GM21786 (cell line): ENCODE measurements around the gene BPIFB2.
"Not testable (repeated sequence)": the region's sequence is repeated elsewhere in the genome, so short reads cannot be mapped to it uniquely, and the experiment has no call there.

Source experiments
- ATAC-seq: cut with Tn5 transposase; IDR thresholded peaks from one replicate; pipeline ENCODE4 v1.9.1; 2021; ENCODE audit not compliant: unreplicated experiment

The BPIFB2 gene, protein sequence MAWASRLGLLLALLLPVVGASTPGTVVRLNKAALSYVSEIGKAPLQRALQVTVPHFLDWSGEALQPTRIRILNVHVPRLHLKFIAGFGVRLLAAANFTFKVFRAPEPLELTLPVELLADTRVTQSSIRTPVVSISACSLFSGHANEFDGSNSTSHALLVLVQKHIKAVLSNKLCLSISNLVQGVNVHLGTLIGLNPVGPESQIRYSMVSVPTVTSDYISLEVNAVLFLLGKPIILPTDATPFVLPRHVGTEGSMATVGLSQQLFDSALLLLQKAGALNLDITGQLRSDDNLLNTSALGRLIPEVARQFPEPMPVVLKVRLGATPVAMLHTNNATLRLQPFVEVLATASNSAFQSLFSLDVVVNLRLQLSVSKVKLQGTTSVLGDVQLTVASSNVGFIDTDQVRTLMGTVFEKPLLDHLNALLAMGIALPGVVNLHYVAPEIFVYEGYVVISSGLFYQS

DNA sequence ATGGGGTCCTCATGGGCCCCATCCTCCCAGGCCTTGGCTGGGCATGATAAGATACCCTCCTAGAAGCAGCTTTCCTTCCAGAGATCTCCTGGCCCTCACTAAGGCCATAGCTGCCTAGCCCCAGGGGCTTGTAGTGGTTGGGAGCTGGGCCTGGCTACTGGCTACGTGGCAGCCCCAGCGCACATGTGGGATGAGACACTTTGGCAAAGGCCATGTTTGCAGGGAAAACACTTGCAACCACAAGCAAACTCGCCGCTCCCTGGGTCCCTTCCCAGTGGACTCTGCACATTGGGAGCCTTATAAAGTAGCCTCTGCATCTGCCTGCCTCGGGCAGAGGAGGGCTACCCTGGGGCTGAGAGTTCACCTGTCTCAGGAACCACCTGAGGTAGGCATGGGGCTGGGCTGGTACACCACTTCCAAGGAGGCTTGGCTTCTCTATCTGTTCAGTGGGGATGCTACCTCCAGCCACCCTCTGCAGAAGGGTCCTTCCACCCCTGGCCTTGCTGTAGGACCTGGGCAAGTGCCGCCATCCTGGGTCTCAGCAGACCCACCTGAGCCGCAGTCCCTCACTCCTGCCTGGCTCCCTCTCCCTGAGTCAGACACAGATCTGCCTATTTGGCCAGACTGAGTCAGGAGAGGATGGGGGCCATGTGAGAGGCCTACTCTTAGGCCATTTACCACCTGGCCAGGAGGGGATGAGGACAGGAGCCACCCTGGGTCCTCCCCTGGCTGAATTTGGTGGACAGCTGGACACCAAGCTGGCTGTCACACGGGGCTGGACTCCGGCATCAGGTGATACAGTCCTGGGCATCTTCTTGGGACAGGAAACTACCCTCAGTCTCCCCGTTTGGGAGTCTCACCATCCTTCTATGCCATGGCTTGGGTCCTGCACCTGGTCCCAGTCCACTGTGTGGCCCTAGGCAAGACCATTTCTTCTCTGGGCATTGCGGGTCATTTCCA lies at the start of gene BPIFB2:
TSS of gene BPIFB2 (plus strand) at position 329 of the 960 bp plus-strand sequence. CDS start 871 bp downstream, outside the sequence.
- no peak for ATAC-seq

DNA sequence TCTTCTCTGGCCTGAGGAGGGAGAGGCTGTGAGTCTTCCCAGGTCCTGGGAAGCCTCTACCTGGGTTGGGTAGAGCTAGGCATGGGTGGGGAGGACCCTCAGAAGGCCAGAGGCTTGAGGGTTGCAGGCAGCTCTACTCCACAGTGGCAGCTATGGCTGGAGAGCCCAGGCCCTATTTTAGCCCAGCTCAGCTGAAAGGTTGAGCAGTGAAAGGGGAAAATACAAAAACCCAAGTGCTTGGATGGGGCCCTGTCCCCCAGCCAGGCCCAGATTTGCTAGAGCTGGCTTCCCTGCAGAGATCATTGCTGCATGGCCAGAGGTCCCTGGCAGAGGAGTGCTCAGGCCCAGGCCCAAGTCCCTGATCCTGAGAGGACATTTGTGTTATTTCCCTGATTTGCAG lies 48.9 kb upstream of the BPIFB2 start:
- ATAC-seq, result no peak

DNA sequence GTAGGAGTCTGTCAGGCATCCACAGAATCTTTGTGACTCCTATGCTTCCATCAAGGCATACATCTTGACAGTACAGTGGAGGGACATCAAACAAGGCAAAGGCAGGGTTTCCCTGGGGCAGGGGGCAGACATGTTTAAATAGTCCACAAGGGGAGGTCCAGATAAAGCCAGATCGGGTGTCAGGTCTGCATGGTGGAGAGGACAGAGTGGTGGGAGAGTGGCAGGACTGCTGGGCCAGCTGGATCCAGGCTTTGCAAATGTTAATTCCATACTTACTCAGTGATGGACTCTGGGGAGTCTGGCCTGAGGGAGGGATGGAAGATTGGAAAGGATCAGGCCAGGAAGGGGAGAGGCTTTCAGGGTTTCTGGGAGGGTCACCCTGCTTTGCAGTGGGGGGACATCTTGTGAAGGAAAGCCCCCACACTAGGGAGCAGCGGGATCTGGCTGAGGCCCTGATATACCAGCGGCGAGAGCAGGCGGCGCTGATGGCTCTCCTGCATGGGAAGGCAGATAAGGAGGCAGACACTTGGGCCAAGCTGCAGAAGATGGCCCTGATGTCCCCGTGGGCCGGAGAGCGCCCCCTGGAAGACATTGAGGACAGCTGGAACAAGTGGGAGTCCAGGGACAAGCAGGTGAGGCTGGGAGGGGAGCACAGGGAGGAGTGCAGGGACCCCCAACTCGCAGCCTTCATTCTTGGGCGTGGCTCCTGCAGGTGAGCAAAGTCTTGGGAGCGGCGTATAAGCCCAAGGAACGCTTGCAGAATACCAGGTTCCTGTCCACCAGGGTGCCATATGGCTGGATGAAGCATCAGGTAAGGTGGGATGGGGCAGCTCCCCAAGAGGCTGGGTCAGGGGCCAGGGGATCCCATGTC lies 47.9 kb upstream of the BPIFB2 start:
- no peak for ATAC-seq

DNA sequence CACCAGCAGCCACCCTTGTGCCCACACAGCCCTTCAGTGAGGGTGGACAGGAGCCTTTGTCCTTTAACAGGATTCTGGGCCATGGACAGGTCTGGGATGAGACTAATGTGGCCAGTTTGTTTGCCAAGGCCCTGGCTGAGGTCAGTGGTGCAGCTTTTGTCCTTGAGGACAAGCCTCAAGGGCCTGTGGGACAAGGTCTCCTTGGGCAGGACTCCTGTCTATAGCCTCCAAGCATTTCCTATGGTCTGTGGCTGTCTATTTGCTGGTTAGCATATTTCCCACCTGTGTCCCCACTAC lies 47.3 kb upstream of the BPIFB2 start:
- ATAC-seq, result no peak

DNA sequence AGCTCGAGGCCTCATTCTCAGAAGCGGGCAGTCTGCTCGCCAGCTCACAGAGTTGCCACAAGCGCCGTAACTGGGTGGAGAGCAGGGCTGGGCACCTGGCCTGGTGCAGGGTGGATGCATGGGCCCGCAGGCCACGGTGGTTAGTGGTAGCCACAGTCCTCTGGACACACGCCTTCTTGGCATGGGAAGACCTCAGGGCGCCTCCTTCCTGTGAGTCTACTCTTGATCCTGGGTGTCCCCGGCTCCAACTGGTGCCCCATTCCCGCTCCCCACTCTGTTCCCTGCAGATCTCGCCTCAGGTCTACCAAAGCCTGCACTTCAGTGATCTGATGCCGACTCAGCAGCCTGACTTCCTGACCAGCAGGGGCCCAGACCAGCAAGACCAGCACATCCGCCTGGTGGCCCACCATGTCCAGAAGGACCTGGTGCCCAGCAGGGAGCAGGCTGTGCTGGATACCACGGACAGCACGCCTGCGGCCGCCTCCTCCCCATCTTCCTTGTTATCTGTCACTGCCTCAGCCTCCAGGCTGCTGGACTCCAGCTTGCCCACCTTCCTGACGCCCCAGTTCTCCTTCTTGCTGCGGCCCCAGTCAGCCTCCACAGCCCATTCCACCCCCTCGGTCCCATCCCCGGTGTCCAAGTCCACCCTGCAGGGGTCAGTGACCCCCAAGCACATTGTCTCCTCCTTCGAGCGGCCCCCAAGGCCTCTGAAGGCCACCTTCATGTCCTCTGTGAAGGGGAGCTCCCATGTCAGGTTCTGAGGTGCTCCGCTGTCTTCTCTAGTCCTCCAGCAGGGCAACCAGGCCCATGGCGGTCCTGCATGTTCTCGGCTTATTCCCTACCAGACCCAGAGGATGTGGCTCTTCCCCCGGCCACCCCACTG lies 46.4 kb upstream of the BPIFB2 start:
- ATAC-seq, result no peak

DNA sequence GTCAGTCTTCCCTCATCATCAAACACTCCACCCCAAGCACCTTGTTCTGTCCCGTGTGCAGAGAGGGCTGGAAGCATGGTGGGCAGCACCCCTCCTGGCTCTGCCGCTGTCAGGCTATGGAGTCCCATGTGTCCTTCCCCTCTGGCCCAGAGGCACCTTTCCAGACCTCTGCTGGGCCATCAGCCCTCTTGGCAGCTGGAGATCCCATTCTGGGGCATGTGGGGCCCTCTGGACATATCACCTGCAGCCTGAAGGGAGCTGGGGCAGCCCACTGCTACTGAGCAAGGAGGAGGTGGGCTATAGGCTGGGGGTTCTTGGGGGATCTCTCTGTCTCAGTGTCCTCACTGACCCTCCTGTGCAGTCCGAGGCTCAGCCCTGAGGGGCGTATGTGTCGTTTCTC lies 45.5 kb upstream of the BPIFB2 start:
- no peak for ATAC-seq

DNA sequence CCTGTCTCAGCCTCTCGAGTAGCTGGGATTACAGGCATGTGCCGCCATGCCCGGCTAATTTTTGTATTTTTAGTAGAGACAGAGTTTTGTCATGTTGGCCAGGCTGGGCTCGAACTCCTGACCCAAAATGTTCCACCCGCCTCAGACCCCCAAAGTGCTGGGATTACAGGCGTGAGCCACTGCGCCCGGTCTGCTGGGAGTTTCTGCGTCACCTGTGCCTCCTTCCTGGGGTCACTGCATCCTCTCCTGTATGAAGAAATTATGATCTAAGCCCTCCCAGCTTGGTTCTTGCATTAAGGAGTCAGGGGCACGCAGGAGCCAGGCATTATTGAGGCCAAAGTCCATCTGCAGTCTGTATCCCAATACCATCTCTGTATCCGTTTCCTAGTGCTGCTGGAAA lies 44.9 kb upstream of the BPIFB2 start:
- not testable (repeated sequence) for ATAC-seq

DNA sequence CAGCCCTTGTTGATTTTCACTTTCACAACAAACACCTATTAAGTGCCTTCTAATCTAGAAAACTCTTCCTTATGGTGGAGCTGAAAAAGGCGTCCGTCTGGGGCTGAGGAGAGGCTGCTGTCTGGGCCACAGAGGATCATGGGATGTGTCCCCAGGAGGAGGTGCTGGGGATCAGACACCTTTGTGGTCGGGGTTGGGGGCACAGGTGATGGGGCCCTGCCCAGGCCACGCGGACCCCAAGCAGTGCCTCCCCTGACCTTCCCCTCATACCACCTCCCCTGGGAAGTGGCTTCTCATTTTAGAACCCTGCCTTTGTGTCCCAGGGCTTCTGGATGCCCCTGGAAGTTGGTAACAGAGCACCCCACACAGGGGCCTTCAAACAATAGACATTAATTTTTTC lies 44.3 kb upstream of the BPIFB2 start:
- ATAC-seq, result no peak

DNA sequence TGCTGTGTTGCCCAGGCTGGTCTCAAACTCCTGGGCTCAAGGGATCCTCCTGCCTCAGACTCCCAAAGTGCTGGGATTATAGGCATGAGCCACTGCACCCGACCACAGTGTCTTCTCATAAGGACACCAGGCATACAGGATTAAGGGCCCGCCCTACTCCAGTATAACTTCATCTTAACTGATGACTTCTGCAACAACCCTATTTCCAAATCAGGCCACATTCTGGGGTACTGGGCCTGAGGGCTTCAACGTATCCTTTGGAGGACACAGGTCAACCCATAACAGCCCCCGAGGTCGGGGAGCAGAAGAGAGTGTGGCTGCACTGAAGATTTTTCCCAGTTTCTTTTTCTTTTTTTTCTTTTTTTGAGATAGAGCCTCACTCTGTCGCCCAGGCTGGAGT lies 42.9 kb upstream of the BPIFB2 start:
- ATAC-seq, result no peak

DNA sequence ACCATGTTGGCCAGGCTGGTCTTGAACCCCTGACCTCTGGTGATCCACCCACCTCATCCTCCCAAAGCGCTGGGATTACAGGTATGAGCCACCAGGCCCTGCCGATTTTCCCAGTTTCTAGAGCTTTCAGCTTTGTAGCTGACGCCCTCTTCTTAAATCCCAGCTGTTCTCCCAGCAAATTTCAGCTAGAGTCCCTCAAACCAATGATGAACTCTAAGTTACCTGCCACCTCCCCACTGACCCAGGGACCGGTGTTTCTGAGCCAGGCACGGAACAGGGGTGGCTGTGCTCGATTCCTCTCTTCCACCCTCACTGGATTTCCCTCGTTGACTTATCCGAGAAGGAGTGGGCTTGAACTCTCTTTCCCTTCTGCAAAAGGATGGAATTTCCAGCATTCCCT lies 42.4 kb upstream of the BPIFB2 start:
- ATAC-seq, result no peak

DNA sequence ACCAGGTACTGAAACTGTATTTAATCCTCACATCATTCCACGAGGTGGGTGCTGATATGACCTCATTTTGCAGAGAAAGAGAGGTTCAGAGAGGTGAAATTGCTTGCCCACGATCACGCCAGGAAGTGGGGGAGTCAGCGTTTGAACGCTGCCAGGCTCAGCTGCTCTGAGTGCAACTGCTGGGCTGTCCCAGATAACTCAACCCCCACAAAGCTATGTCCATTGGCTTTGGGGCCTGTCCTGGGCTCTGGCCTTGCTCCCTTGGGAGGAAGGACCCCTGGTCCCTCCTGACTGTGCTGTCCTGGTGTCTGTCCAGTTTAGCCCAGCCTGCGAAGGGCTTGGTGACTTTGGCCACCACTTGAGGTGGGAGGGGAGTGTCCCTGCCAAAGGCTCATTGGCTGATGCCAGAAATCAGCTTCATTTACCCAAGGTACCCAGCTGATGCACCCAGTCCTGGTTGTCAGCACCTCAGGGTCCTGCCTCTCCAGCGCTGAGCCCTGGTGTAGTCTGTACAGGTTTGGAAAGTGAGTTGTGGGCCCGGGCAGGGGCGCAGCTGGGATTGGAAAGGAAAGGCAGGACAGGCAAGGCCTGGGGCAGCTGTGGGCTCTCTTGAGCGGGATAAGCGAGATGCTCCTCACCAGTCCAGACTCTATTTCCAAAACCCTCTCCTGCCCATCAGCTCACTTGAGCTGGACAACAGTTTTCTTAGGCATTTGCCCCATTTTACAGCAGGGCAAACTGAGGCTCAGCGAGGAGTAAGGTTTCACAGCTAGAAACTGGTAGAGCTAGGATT lies 41.7 kb upstream of the BPIFB2 start:
- ATAC-seq, result no peak

DNA sequence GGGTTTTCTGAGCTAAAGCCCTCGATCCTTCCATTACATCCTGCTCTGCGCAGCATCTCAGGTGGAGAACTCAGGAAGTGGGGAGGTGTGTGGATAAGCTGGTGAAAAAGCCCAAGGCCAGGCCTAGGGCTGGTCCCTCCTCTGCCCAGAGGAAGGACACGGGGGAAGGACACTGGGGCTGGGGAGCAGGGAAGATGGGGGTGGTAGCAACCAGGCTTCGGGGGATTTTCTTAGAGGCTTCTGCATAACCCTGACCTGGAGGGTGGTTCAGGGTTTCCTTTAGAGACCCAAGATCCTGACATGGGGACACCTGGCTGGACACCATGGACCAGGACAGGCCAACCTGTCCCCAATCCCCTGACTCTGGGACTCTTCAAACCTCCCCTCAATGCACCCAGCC lies 41.1 kb upstream of the BPIFB2 start:
- ATAC-seq, result no peak

DNA sequence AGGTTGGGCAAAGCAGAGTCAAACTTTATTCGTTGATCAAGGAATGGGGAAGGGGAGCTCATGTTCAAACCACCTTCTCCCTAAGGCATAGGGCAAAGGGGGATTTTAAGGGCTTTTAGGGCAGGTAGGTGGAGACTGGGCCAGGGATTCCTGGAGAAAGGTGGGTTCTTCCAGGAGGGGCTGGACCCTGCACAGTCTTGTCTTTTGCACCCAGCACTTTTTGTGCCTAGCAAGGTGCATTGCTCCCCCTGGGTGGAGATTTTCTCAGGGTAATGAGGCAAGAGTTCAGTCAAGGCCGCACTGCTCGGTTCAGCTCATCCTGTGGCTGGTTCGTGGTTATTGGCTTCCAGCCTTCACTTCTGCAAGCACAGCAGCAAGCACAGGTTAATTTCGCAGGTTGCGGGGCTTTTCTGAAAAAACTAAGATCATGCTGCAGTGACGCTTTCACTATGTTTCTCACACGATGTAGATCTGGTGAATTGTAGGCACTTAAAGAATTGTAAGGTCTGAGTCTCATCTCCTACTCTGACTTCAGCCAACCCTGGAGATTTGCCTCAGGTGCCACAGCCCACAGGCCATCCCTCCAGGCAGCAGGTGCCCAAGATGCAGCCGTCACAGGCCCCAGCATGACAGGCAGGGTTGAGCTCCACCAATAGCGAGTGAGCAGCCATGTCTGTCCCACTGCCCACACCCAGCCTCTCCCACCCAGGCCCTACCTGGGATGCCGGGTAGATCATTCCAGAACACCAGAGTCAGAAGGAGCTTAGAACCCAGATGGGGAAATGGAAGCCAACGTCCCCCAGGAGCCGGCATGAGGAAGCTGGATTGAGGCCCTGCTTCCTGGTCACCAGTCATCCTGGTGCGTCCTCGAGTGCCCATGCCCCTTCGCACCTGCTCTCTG lies 40.4 kb upstream of the BPIFB2 start:
- ATAC-seq, result no peak

DNA sequence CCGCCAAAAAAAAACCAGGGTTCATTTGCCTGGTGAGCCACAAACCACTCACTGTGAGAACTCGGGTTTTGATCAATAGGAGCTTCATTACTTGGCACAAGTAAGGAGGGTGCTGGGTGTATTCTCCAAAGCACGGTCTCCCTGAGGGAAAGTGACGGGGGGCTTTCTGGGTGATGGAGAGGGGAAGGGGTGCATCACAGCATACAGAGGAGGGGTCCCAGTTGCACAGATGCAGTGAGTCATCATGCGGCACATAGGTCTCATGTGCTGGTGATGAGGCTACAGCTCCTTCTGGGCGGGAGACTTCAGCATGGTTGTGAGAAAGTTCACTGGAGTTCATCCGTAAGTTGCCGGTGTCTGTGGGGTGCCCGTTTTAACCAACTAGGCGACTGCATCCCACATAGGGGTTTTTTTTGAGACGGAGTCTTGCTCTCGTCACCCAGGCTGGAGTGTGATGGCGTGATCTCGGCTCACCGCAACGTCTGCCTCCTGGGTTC lies 39.5 kb upstream of the BPIFB2 start:
- no peak for ATAC-seq

DNA sequence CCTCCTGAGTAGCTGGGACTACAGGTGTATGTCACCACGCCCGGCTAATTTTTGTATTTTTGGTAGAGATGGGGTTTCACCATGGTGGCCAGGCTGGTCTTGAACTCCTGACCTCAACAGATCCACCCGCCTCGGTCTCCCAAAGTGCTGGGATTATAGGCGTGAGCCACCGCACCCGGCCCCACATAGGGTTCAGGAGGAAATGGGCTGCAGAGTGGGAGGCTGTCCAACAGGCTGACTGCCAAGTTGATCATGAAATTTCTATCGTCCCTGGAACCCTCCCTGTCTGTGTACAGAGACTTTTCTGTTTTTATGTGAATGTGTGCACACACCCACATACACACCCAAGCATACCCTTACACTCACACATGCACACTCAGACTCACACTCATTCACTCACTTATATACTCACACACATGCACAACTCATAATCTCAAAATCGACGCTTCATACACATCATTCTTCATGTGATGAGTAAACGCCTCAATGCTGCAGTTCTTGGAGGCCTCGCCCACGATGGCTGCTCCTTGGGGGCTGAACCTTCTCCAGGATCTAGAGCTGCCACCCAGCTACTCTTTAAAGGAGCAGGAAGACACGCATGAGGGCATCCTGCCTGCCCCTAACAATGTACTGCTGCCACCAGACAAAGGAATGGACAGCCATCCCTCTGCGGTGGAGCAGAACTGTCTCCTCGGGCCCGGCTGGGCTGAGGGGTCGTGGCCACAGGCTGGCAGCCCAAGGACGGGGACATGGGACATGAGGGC lies 38.8 kb upstream of the BPIFB2 start:
- no peak for ATAC-seq

DNA sequence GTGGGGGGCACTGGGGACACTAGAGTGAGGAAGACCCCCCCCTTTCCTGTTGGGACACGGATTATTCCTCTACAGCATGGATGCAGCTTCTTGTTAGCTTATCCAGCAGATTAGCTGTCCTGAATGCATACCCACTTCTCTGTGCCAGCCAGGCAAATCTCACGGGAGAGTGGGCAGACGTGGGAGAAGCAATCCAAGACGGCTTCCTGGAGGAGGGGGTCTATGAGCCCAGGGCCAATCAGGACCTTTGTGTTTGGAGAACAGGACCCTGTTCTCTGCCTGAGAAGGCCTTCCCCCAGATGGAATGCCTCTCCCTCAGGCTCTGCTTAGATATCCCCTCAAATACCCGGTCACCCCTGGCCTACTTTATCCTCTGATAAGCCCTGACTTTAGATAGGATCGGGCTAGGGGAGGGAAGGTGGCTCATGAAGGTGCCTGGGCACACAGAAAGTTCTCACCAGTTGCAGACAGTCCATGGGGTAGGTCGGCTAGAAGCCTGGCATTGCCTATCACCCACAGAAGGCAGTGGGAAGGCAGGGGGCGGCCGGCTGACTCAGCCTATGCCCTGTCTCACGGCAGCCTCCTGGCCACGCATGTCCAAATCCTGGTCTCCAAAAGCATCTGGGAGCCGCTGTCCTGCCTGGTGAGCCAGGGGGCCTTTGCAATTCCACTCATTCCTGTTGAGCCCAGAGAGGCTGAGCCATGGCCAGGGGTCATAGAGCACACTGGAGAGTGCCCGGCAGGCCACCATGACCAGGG lies 38.0 kb upstream of the BPIFB2 start:
- no peak for ATAC-seq
